Uterus (tissue), 2 donors: ENCODE measurements around the gene SLC5A9.

Source experiments
- CTCF ChIP-seq, 4 experiments: fragments of 200-600 bp in 2 of 4; fragments of 450-650 bp in 2 of 4; sonication (generic) in 2 of 4; IDR thresholded peaks; one replicate each; pipeline ENCODE4 v1.5.1; 2016 to 2019; ENCODE audit warnings: antibody characterized with exemption in 4 of 4, mild to moderate bottlenecking in 2 of 4, moderate library complexity in 1 of 4
- POLR2A ChIP-seq, 2 donors: fragments of 450-650 bp; IDR thresholded peaks; one replicate each; pipeline ENCODE4 v1.6.1; 2016; ENCODE audit warnings: antibody characterized with exemption in 2 of 2, mild to moderate bottlenecking in 1 of 2, moderate library complexity in 1 of 2

- no peak for TF ChIP-seq CTCF (IDR thresholded peaks at IDR 0.05)
- no peak for TF ChIP-seq POLR2A (IDR thresholded peaks at IDR 0.05)
Measured at GRCh38 chr1:48291421-48291820, 68.9 kb downstream of the SLC5A9 start.
